ENCODE measurements around the gene HTR3A.
"Not testable (repeated sequence)": the region's sequence is repeated elsewhere in the genome, so short reads cannot be mapped to it uniquely, and the experiment has no call there.

The HTR3A gene

GRCh38 chr11:113974741-113975470 lies at the start of gene HTR3A:
HTR3A (plus strand) TSS chr11:113975108; CDS start chr11:113975326, 218 bp downstream.
- no peak for DNase-seq

GRCh38 chr11:113926273-113927197 lies 48.4 kb upstream of the HTR3A start:
- DNase-seq: no peak

GRCh38 chr11:113928311-113928710 lies 46.6 kb upstream of the HTR3A start:
- no peak for DNase-seq

- no peak for DNase-seq
Measured at GRCh38 chr11:113932788-113933187, 42.1 kb upstream of the HTR3A start.

DNA sequence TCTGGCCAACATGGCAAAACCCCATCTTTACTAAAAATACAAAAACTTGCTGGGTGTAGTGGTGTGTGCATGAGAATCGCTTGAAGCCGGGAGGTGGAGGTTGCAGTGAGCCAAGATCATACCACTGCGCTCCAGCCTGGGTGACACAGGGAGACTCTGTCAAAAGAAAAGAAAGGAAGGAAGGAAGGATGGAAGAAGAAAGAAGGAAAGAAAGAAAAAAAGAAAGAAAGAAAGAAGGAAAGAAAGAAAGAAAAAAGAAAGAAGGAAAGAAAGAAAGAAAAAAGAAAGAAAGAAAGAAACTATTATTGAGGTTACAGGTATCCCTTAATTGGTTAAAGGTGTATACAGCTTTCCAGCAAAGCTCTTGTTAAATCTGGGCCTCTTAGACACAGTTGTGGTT lies 40.7 kb upstream of the HTR3A start:
- not testable (repeated sequence) for DNase-seq

GRCh38 chr11:113934761-113935160 lies 40.1 kb upstream of the HTR3A start:
- no peak for DNase-seq

GRCh38 chr11:113935858-113936257 lies 39.0 kb upstream of the HTR3A start:
- no peak for DNase-seq

- no peak for DNase-seq
Measured at GRCh38 chr11:113937918-113938317, 37.0 kb upstream of the HTR3A start.

DNA sequence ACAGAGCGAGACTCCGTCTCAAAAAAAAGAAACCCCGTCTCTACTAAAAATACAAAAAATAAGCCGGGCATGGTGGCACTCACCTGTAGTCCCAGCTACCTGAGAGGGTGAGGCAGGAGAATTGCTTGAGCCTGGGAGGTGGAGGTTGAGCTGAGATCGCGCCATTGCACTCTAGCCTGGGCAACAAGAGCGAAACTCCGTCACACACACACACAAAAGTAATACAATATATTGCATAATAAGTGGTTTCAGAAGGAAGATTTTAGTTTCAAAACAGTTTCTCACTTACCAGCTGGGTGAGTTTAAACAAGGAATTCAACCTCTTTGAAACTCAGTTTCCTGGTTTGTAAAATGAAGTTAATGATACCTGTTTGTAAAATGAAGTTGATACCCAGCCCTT lies 32.7 kb upstream of the HTR3A start:
- DNase-seq: no peak

- DNase-seq: not testable (repeated sequence)
Measured at GRCh38 chr11:113946162-113946561, 28.7 kb upstream of the HTR3A start.

- DNase-seq: no peak
Measured at GRCh38 chr11:113947994-113948393, 26.9 kb upstream of the HTR3A start.

- no peak for DNase-seq
Measured at GRCh38 chr11:113949891-113950290, 25.0 kb upstream of the HTR3A start.

GRCh38 chr11:113951537-113951936 lies 23.4 kb upstream of the HTR3A start:
- no peak for DNase-seq

GRCh38 chr11:113952070-113952469 lies 22.8 kb upstream of the HTR3A start:
- DNase-seq: no peak

DNA sequence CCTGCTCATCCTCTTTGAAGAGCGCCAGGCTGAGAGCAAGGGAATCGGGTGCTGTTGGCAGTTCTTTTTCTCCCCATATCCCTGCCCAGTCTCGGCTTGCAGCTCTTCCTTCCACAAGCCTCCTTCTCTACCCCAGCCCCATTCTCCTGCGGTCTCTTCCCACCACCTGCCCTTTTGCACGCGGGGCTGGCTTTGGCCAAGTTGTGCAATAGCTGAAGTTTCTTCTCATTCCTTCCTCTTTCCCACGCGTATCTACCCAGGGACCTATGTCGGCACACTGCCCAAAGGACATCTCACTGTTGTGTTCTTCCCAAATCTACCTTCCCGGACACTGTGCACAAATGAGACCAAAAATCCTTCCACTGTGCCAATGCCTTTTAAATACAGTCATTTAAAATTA lies 22.3 kb upstream of the HTR3A start:
- no peak for DNase-seq

DNA sequence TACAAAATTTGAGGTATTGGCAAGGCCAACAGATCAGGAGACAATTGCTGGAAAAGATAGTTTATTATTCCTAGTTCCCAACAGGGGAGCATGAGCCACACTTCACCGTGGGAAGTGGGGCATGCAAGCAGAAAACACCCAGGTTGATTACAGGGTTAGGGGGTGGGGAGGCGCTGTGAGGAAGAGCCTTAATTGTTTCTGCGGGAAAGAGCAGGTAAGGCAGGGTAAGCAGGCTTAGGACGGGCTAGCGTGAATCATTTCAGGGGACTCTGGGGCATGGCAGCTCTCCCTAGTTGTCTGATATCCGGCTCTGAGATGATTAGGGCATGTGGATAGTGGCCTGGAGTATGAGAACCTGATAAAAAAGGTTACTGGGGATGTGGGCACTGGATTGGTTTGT lies 20.7 kb upstream of the HTR3A start:
- DNase-seq: no peak

GRCh38 chr11:113956986-113957385 lies 17.9 kb upstream of the HTR3A start:
- no peak for DNase-seq

DNA sequence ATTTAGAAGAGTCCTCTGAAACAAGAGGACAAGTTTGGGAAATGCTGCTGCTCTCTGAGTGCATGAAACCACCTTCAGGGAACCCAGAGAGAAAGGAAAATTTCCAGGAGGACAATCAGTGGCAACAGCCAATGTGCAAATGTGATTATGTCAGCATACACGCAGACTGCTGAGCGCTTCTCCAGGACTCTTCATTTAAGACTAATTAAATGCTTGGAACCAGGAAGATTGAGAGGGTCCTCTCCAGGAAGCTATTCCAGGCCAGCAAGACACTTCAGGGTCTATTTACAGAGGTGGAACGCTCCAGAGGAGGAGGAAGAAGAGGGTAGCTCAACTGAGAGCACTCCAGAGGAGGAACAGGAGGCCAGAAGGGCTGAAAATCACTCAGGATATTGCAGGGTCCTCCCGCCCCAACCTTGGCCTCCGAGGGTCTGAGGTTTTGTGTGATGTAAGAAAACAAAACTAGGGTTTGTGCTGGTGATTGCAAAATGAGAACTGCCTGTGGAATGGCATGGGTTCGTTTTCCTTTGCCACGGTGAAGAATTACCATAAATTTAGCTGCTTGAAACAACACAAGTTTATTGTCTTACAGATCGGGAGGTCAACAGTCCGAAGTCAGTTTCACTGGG lies 14.1 kb upstream of the HTR3A start:
- DNase-seq: no peak

- no peak for DNase-seq
Measured at GRCh38 chr11:113967361-113967760, 7.5 kb upstream of the HTR3A start.

DNA sequence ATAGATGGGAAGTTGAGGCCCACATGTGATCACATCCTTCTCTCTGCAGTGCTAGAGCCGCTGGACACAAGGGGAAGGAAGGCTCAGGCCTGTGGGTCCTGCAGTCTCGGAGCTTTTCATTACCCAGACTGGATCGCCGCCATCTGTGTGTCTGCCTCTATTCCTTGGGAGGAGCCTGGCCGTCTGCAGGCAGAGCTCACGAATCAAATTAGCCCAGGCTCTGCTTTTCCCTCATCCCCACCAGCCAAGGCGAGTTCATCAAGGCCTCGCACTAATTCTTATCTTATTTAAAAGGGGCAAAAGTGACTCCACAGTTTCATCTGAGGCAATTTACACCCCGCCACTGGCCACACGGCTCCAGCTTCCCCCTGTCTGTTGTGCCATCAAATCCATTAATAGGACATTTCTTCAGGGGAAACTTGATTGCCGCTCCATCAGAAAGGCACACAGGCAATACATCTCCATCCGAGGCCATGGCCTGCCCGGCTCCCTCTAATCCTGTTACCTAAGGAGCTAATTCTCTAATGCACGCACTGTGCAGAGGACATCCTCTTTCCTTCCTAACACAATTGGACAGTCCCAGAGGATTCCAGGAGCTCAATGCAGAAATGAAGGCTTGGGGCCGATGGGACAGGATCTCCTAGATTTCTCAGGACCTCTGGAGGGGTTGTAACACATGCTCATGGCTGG lies 3.3 kb upstream of the HTR3A start:
- DNase-seq: no peak

- no peak for DNase-seq
Measured at GRCh38 chr11:113977071-113977490, 2.2 kb downstream of the HTR3A start.

DNA sequence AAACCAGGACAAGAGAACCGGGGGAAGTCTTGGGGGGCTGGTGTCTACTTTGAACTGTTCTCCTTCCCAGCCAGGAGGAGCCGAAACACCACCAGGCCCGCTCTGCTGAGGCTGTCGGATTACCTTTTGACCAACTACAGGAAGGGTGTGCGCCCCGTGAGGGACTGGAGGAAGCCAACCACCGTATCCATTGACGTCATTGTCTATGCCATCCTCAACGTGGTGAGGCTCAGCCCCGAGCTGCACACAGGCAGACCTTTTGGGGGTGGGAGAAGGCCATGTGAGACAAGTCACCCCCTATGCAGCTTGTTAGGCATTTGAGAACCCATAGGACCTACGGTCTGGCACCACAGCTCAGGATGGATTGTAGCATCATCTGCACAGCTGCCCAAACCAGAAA lies 2.8 kb downstream of the HTR3A start:
- no peak for DNase-seq

DNA sequence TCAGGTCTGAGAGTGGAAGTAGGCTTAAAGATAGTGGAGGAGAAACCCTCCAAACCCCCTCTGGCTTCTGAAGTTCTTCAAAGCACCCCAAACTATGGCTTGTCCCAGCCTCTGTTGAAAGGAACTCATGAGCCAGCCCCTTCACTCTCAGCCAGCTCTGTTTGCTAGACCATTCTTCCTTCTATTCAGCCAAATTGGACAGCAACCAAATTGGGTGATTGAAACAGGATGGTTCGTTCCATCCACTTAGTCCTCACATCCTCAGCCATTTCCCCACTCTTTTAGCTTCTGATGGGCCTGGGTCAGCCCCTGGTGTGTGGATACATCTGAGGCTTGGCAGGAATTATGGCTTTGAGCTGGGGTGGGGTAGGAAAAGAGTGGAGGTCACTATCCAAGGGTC lies 4.5 kb downstream of the HTR3A start:
- no peak for DNase-seq

All from stimulated activated CD4-positive, alpha-beta T cell treated with anti-CD3 and anti-CD28 coated beads, Interleukin-1b, Interleukin-23, amount 100 ng/mL, for 48 hours (primary cell).